ENCODE measurements around the gene HIGD1A. TPM values are rescaled to one million over a fixed set of nuclear protein-coding genes. Genes with fewer than 3 reads are reported as not detected.
A peak's percentile ranks its signal among the peaks of the same experiment; 100 is the strongest.

The HIGD1A gene
- total and polyA plus RNA-seq, 2 of the 8 experiments (the other 6 are each of a cell fraction or from before 2014, with no cell fraction given) = 67.3 to 95.4 TPM

DNA sequence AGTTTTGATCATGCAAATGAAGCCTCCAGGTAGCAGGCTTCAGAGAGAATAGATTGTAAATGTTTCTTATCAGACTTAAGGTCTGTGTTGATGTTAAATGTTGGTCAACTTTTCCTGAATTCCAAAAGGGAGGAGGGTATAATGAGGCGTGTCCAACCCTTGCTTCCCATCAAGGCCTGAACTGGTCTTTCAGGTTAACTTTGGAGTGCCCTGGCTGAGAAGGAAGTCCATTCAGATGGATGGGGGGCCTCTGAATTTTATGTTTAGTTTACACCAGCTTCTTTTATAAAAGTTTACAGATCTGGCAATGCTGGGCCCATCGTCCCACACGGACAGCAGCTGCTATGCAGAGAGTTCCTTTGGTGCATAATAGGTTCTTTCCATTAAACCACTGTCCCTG is 40.2 kb downstream of the HIGD1A start:
- no peaks in the 10 kb centered on the region for H3K23me2 ChIP-seq (ENCODE audit: low read depth, low read length)
- TF ChIP-seq ZNF274 (IDR thresholded peaks at IDR 0.05; ENCODE audit: borderline replicate concordance, extremely low read depth, low read length) (no peak), FOSL1 (IDR thresholded peaks at IDR 0.05; ENCODE audit: insufficient read depth, low read depth, low read length) (no peak), HDAC6 (IDR thresholded peaks at IDR 0.05; ENCODE audit: low read depth, low read length) (no peak), HDAC2 (IDR thresholded peaks at IDR 0.05; ENCODE audit: borderline replicate concordance in 1 of 2, low read depth in 2 of 2, low read length in 2 of 2) (no peak), KDM5A (IDR thresholded peaks at IDR 0.05; ENCODE audit: low read length) (no peak), RBBP5 (IDR thresholded peaks at IDR 0.05; ENCODE audit: borderline replicate concordance, low read depth, low read length) (no peak), CHD2 (IDR thresholded peaks at IDR 0.05; ENCODE audit: low read length) (no peak), EGR1 (IDR thresholded peaks at IDR 0.05; ENCODE audit: borderline replicate concordance, low read depth, low read length) (no peak), CBX5 (IDR thresholded peaks at IDR 0.05; ENCODE audit: low read depth, low read length) (no peak), TEAD4 (IDR thresholded peaks at IDR 0.05; ENCODE audit: low read depth, low read length) (no peak), RNF2 (IDR thresholded peaks at IDR 0.05; ENCODE audit: borderline replicate concordance, low read depth, low read length, missing control alignments, poor library complexity, severe bottlenecking) (no peak), TAF7 (optimal IDR thresholded peaks at IDR 0.05; ENCODE audit: borderline replicate concordance, low read depth, low read length) (no peak), TAF1 (IDR thresholded peaks at IDR 0.05; ENCODE audit: low read depth, low read length) (no peak), EZH2 (IDR thresholded peaks at IDR 0.05; ENCODE audit: low read depth, low read length, severe bottlenecking) (no peak)

More for the DNA sequence above, 40.2 kb downstream of the HIGD1A start:
- no peak overlapping the region for H3K27ac ChIP-seq (ENCODE audit: low read depth, low read length)
- no peak overlapping the region for H2BK5ac ChIP-seq (ENCODE audit: low read depth, low read length)
- no peak overlapping the region for H3K14ac ChIP-seq (ENCODE audit: insufficient read length)
- peaks cover 1 to 12% (median 3%) of the 10 kb centered on the region in 4 experiments; a peak in 4 of 7 replicates for H3K4me1 ChIP-seq (replicated peaks in 1 of 4; ENCODE audit: control insufficient read depth in 3 of 4, insufficient read depth in 4 of 4, low read length in 3 of 4)
- H3K56ac ChIP-seq (replicated peaks; ENCODE audit: insufficient read length, low read depth, low read length) = no peak overlapping the region
- no peak overlapping the region for H3K9ac ChIP-seq (replicated peaks in 1 of 4; ENCODE audit: extremely low read depth in 1 of 4, low read depth in 3 of 4, low read length in 3 of 4)
- H3K79me2 ChIP-seq (ENCODE audit: control insufficient read depth in 1 of 2, insufficient read depth in 2 of 2, low read length in 2 of 2) = no peaks in the 10 kb centered on the region
- FAIRE-seq (no peak), DNase-seq (ENCODE audit: low read depth in 1 of 2, low spot score in 2 of 2) (no peak)
- ChIA-PET POLR2A (ENCODE audit: partially characterized antibody) (no interaction called here), CTCF (ENCODE audit: partially characterized antibody) (interaction anchor here (0.6 to 4.0 kb wide), 2 partner anchors 11 to 1394 kb away, joined by 4 to 24 read pairs; no protein-coding TSS in a partner anchor)
- H2BK120ac ChIP-seq (replicated peaks; ENCODE audit: low read depth, low read length) = peak overlapping the region; percentile 92
- no peak overlapping the region; the same call in 1 of the 2 replicates for H2BK20ac ChIP-seq (ENCODE audit: low read length)
- H2BK12ac ChIP-seq (ENCODE audit: low read depth, low read length) = no peak overlapping the region
- no peaks in the 10 kb centered on the region for H3K9me3 ChIP-seq (ENCODE audit: insufficient read depth in 2 of 2, low read depth in 1 of 2, low read length in 1 of 2)
- H3K4me2 ChIP-seq (ENCODE audit: insufficient read depth in 1 of 2, low read depth in 2 of 2, low read length in 2 of 2) = no peak overlapping the region
- 0 out of 2 replicates have a peak overlapping the region, but pooled peaks have one; percentile 4 for H3K18ac ChIP-seq (ENCODE audit: extremely low read depth, low read length)
- 89% methylated on average over 3 of the region's 3 CpGs; no CpG with 5 or more reads in 1 of the 2 experiments for WGBS, 2 experiments (ENCODE audit: extremely low coverage in 1 of 2, insufficient coverage in 1 of 2, insufficient read length in 1 of 2, insufficient replicate concordance in 2 of 2, low coverage in 1 of 2, low lambda C conversion rate in 2 of 2, missing lambda C conversion rate in 1 of 2)
- H3K79me1 ChIP-seq (ENCODE audit: low read depth, low read length) = no peaks in the 10 kb centered on the region
- H4K20me1 ChIP-seq (replicated peaks in 1 of 2; ENCODE audit: control insufficient read depth in 1 of 2, insufficient read depth in 2 of 2, low read length in 2 of 2) = no peaks in the 10 kb centered on the region
- no peak overlapping the region for H2AFZ ChIP-seq (ENCODE audit: low read length)
- H3K36me3 ChIP-seq (ENCODE audit: control insufficient read depth in 2 of 4, insufficient read depth in 4 of 4, low read length in 3 of 4) = no peaks in the 10 kb centered on the region
- H2BK15ac ChIP-seq (ENCODE audit: low read length) = no peak overlapping the region
- no peak overlapping the region for H2AK5ac ChIP-seq (ENCODE audit: low read depth, low read length)
- no peak overlapping the region for H3K23ac ChIP-seq (ENCODE audit: insufficient read length)
- H3K4ac ChIP-seq (replicated peaks; ENCODE audit: insufficient read length, low read depth, low read length) = no peak overlapping the region
- H3K4me3 ChIP-seq (ENCODE audit: extremely low read depth in 1 of 4, insufficient read depth in 2 of 4, low read depth in 3 of 4, low read length in 4 of 4) = no peak overlapping the region
- H4K8ac ChIP-seq (ENCODE audit: extremely low read depth, insufficient read depth, low read length) = no peak overlapping the region
- H4K5ac ChIP-seq (ENCODE audit: insufficient read length, low read depth, low read length) = no peak overlapping the region
- H4K91ac ChIP-seq (replicated peaks; ENCODE audit: insufficient read length, low read length) = no peak overlapping the region
- H3K27me3 ChIP-seq (replicated peaks in 1 of 4; ENCODE audit: control insufficient read depth in 3 of 4, extremely low read depth in 1 of 4, insufficient read depth in 3 of 4, low read length in 3 of 4) = no peaks in the 10 kb centered on the region

All from H1 (cell line).